Liver (tissue), 9 donors: ENCODE measurements around the gene GNG11. TPM values are rescaled to one million over a fixed set of nuclear protein-coding genes. Genes with fewer than 3 reads are reported as not detected.

Experiments used
- DNase-seq: peaks from one replicate; pipeline ENCODE4 v3.0.0-alpha.2; 2017; ENCODE audit warnings: low spot score
- H3K27ac ChIP-seq, 2 donors: one replicate each; pipeline ENCODE4 v1.7.0; 2013; ENCODE audit warnings: inconsistent platforms in 2 of 2, low read length in 2 of 2, control low read depth in 1 of 2, low read depth in 1 of 2, mild to moderate bottlenecking in 1 of 2
- H3K27me3 ChIP-seq, 4 donors: one replicate each; pipeline versions ENCODE4 v1.6.1 to v1.7.0; 2013; ENCODE audit warnings: low read length in 3 of 4, inconsistent platforms in 1 of 4, mild to moderate bottlenecking in 1 of 4, moderate library complexity in 1 of 4; ENCODE audit not compliant: control insufficient read depth in 4 of 4, insufficient read depth in 4 of 4
- H3K36me3 ChIP-seq, 4 donors: one replicate each; pipeline versions ENCODE4 v1.6.1 to v1.7.0; 2013; ENCODE audit warnings: low read length in 3 of 4, mild to moderate bottlenecking in 3 of 4, low read depth in 1 of 4, moderate library complexity in 1 of 4; ENCODE audit not compliant: control insufficient read depth in 4 of 4, insufficient read depth in 3 of 4
- H3K4me1 ChIP-seq, 4 donors: one replicate each; pipeline versions ENCODE4 v1.6.1 to v1.7.0; 2013; ENCODE audit warnings: low read length in 3 of 4, mild to moderate bottlenecking in 3 of 4, moderate library complexity in 1 of 4; ENCODE audit not compliant: control insufficient read depth in 4 of 4, insufficient read depth in 4 of 4
- H3K4me3 ChIP-seq, 3 donors: one replicate each; pipeline versions ENCODE4 v1.6.1 to v1.7.0; 2013; ENCODE audit warnings: low read length in 3 of 3, control low read depth in 1 of 3, low read depth in 1 of 3, mild to moderate bottlenecking in 1 of 3
- H3K9ac ChIP-seq, 2 donors: one replicate each; pipeline ENCODE4 v1.7.0; 2013; ENCODE audit warnings: low read length in 2 of 2, mild to moderate bottlenecking in 2 of 2, moderate library complexity in 2 of 2, control low read depth in 1 of 2, low read depth in 1 of 2
- H3K9me3 ChIP-seq, 4 donors: one replicate each; pipeline versions ENCODE4 v1.6.1 to v1.7.0; 2013; ENCODE audit warnings: low read length in 3 of 4; ENCODE audit not compliant: control insufficient read depth in 4 of 4
- ATF3 ChIP-seq: IDR thresholded peaks from 2 replicates; pipeline ENCODE4 v1.6.1; 2016; ENCODE audit warnings: antibody characterized with exemption
- EGR1 ChIP-seq, 2 donors: IDR thresholded peaks; 2 replicates each; pipeline ENCODE4 v1.6.1; 2016 to 2018; ENCODE audit warnings: antibody characterized with exemption in 2 of 2, low read depth in 2 of 2
- FOXA1 ChIP-seq: IDR thresholded peaks from 2 replicates; pipeline ENCODE4 v1.6.1; 2016; ENCODE audit warnings: antibody characterized with exemption
- FOXA2 ChIP-seq: IDR thresholded peaks from 2 replicates; pipeline ENCODE4 v1.6.1; 2016; ENCODE audit warnings: antibody characterized with exemption
- GABPA ChIP-seq, 2 donors: IDR thresholded peaks in 1 of 2; conservative IDR thresholded peaks in 1 of 2; 2 replicates each; pipeline ENCODE4 v1.6.1; 2016; ENCODE audit warnings: antibody characterized with exemption in 2 of 2, mild to moderate bottlenecking in 1 of 2, moderate library complexity in 1 of 2
- HNF4G ChIP-seq: IDR thresholded peaks from 2 replicates; pipeline ENCODE4 v1.6.1; 2016; ENCODE audit warnings: antibody characterized with exemption
- JUND ChIP-seq, 2 donors: IDR thresholded peaks; 2 replicates each; pipeline ENCODE4 v1.6.1; 2016; ENCODE audit warnings: antibody characterized with exemption in 2 of 2
- MAX ChIP-seq: IDR thresholded peaks from 2 replicates; pipeline ENCODE4 v1.6.1; 2016; ENCODE audit warnings: antibody characterized with exemption
- NR2F2 ChIP-seq: IDR thresholded peaks from 2 replicates; pipeline ENCODE4 v1.6.1; 2016; ENCODE audit warnings: antibody characterized with exemption
- RAD21 ChIP-seq, 2 donors: IDR thresholded peaks; 2 replicates each; pipeline ENCODE4 v1.6.1; 2016; ENCODE audit warnings: antibody characterized with exemption in 2 of 2, mild to moderate bottlenecking in 2 of 2
- RXRA ChIP-seq, 2 donors: IDR thresholded peaks; 2 replicates each; pipeline ENCODE4 v1.6.1; 2017 to 2018; ENCODE audit warnings: antibody characterized with exemption in 2 of 2, mild to moderate bottlenecking in 1 of 2
- TAF1 ChIP-seq: conservative IDR thresholded peaks from 2 replicates; pipeline ENCODE4 v1.6.1; 2016; ENCODE audit warnings: antibody characterized with exemption, mild to moderate bottlenecking
- YY1 ChIP-seq: IDR thresholded peaks from 2 replicates; pipeline ENCODE4 v1.6.1; 2016; ENCODE audit warnings: antibody characterized with exemption, mild to moderate bottlenecking
- WGBS: extraction: QIAGEN DNeasy Blood & Tissue Kit; methylation state at CpG from one replicate; pipeline ENCODE4 v1.1.7; 2013; 5-methylcytosine and 5-hydroxymethylcytosine counted together
- polyA plus RNA-seq, 2 donors: library from polyadenylated mRNA; stranded (reverse) in 1 of 2; unstranded in 1 of 2; fragments of 200-250 nt in 1 of 2; fragments of >200 nt in 1 of 2; fragmentation: Nextera tagmentation in 1 of 2; extraction: Ambion mirVana in 1 of 2; gene quantifications; one replicate each; pipeline versions ENCODE4 v1.2.1 to v1.2.3, GENCODE V29; 2013 to 2015
- total RNA-seq, 2 donors: library from RNA; depleted of rRNA; stranded (reverse); fragments of >200 nt; gene quantifications; one replicate each; pipeline ENCODE4 v1.2.3, GENCODE V29; 2014
- TF ChIP-seq, protein P1 (sequence below): fragments of 150-350 bp; IDR thresholded peaks from 2 replicates; pipeline ENCODE4 v1.5.1; 2017; ENCODE audit warnings: improper control_type of control experiment, low read depth, low read length; ENCODE audit not compliant: missing input control
- TF ChIP-seq, protein P2 (sequence below): IDR thresholded peaks from 2 replicates; pipeline ENCODE4 v1.6.1; 2016; ENCODE audit warnings: antibody characterized with exemption
- TF ChIP-seq, protein P3 (sequence below): IDR thresholded peaks from 2 replicates; pipeline ENCODE4 v1.6.1; 2016; ENCODE audit warnings: antibody characterized with exemption, mild to moderate bottlenecking
- donor health status: healthy.
- donor health status: healthy.
- donor health status: healthy.
- donor health status: healthy.
- donor health status: healthy.

Gene GNG11
- total and polyA plus RNA-seq, 4 donors = 4.0 to 11.1 (median 6.1) TPM

- 92% methylated on average over 3 of the region's 3 CpGs for WGBS
- no peak for TF ChIP-seq GABPA (IDR thresholded peaks at IDR 0.05 in 1 of 2, conservative IDR thresholded peaks at IDR 0.05 in 1 of 2)
- TF ChIP-seq, protein P1, sequence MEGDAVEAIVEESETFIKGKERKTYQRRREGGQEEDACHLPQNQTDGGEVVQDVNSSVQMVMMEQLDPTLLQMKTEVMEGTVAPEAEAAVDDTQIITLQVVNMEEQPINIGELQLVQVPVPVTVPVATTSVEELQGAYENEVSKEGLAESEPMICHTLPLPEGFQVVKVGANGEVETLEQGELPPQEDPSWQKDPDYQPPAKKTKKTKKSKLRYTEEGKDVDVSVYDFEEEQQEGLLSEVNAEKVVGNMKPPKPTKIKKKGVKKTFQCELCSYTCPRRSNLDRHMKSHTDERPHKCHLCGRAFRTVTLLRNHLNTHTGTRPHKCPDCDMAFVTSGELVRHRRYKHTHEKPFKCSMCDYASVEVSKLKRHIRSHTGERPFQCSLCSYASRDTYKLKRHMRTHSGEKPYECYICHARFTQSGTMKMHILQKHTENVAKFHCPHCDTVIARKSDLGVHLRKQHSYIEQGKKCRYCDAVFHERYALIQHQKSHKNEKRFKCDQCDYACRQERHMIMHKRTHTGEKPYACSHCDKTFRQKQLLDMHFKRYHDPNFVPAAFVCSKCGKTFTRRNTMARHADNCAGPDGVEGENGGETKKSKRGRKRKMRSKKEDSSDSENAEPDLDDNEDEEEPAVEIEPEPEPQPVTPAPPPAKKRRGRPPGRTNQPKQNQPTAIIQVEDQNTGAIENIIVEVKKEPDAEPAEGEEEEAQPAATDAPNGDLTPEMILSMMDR = no peak
- TF ChIP-seq MAX = no peak
- TF ChIP-seq, protein P2, sequence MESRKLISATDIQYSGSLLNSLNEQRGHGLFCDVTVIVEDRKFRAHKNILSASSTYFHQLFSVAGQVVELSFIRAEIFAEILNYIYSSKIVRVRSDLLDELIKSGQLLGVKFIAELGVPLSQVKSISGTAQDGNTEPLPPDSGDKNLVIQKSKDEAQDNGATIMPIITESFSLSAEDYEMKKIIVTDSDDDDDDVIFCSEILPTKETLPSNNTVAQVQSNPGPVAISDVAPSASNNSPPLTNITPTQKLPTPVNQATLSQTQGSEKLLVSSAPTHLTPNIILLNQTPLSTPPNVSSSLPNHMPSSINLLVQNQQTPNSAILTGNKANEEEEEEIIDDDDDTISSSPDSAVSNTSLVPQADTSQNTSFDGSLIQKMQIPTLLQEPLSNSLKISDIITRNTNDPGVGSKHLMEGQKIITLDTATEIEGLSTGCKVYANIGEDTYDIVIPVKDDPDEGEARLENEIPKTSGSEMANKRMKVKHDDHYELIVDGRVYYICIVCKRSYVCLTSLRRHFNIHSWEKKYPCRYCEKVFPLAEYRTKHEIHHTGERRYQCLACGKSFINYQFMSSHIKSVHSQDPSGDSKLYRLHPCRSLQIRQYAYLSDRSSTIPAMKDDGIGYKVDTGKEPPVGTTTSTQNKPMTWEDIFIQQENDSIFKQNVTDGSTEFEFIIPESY = no peak
- TF ChIP-seq FOXA2 = no peak
- TF ChIP-seq RAD21 (IDR thresholded peaks at IDR 0.05) = no peak
- TF ChIP-seq TAF1 = no peak
- no peak for TF ChIP-seq HNF4G
- TF ChIP-seq RXRA (IDR thresholded peaks at IDR 0.05) = no peak
- TF ChIP-seq, protein P3, sequence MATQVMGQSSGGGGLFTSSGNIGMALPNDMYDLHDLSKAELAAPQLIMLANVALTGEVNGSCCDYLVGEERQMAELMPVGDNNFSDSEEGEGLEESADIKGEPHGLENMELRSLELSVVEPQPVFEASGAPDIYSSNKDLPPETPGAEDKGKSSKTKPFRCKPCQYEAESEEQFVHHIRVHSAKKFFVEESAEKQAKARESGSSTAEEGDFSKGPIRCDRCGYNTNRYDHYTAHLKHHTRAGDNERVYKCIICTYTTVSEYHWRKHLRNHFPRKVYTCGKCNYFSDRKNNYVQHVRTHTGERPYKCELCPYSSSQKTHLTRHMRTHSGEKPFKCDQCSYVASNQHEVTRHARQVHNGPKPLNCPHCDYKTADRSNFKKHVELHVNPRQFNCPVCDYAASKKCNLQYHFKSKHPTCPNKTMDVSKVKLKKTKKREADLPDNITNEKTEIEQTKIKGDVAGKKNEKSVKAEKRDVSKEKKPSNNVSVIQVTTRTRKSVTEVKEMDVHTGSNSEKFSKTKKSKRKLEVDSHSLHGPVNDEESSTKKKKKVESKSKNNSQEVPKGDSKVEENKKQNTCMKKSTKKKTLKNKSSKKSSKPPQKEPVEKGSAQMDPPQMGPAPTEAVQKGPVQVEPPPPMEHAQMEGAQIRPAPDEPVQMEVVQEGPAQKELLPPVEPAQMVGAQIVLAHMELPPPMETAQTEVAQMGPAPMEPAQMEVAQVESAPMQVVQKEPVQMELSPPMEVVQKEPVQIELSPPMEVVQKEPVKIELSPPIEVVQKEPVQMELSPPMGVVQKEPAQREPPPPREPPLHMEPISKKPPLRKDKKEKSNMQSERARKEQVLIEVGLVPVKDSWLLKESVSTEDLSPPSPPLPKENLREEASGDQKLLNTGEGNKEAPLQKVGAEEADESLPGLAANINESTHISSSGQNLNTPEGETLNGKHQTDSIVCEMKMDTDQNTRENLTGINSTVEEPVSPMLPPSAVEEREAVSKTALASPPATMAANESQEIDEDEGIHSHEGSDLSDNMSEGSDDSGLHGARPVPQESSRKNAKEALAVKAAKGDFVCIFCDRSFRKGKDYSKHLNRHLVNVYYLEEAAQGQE = no peak
- no peak for TF ChIP-seq JUND (IDR thresholded peaks at IDR 0.05)
- no peak for TF ChIP-seq NR2F2
- TF ChIP-seq YY1 = no peak
- no peak overlapping the region for H3K4me3 ChIP-seq
- H3K27me3 ChIP-seq = no peaks in the 10 kb centered on the region
- no peak for DNase-seq
- H3K4me1 ChIP-seq = no peaks in the 10 kb centered on the region
- no peaks in the 10 kb centered on the region for H3K9me3 ChIP-seq
- H3K9ac ChIP-seq = no peak overlapping the region
- no peaks in the 10 kb centered on the region for H3K36me3 ChIP-seq
- H3K27ac ChIP-seq = no peak overlapping the region
Measured at GRCh38 chr7:93964813-93965212, 43.3 kb downstream of the GNG11 start.

- Histone ChIP-seq H3K27me3 (no peaks in the 10 kb centered on the region), H3K9ac (no peak overlapping the region), H3K36me3 (no peaks in the 10 kb centered on the region), H3K27ac (no peak overlapping the region), H3K9me3 (no peaks in the 10 kb centered on the region), H3K4me1 (no peaks in the 10 kb centered on the region), H3K4me3 (no peak overlapping the region)
- DNase-seq = no peak
- WGBS = 83% methylated on average over 2 of the region's 2 CpGs
- TF ChIP-seq RXRA (IDR thresholded peaks at IDR 0.05) (no peak), ATF3 (no peak), RAD21 (IDR thresholded peaks at IDR 0.05) (no peak), GABPA (IDR thresholded peaks at IDR 0.05 in 1 of 2, conservative IDR thresholded peaks at IDR 0.05 in 1 of 2) (no peak), TAF1 (no peak), FOXA2 (no peak), YY1 (no peak), MAX (no peak), FOXA1 (no peak), EGR1 (IDR thresholded peaks at IDR 0.05; ENCODE audit: low read depth in 2 of 2) (no peak), HNF4G (no peak), NR2F2 (no peak)
- TF ChIP-seq, protein P1 = no peak
- TF ChIP-seq, protein P2 = no peak
Measured at GRCh38 chr7:93968911-93969620, 47.5 kb downstream of the GNG11 start.
